ENCODE data around the gene MOCS1.

The MOCS1 gene

DNA sequence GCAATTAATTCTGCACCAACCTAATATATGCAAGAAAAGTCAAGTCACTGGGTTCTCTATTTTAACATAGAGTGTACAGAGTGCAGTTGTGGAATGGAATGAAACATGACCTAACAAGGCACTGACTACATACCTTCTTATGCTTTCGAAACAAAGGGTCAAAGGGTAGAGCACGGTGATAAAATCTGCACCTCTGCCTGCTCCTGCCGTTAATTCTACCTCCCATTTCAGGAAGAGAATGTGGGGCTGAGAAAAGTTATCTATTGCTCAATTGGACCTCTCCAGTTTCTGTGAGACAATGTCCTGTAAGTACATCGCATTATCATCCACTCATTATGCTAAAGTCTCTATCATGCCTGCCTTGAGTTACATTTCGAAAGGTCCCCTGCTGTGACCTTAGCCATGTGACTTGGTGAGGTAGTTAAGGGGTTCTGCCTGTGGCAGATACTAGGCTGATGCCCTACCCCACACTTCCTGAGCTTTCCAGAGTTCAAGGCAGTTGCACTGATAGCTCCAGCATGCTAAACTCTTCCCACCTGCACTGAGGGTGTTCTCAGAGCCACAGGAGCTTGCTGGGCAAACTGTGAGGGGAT lies 14.0 kb upstream of the MOCS1 start:
- no peak for DNase-seq (ENCODE audit: low spot score)

DNA sequence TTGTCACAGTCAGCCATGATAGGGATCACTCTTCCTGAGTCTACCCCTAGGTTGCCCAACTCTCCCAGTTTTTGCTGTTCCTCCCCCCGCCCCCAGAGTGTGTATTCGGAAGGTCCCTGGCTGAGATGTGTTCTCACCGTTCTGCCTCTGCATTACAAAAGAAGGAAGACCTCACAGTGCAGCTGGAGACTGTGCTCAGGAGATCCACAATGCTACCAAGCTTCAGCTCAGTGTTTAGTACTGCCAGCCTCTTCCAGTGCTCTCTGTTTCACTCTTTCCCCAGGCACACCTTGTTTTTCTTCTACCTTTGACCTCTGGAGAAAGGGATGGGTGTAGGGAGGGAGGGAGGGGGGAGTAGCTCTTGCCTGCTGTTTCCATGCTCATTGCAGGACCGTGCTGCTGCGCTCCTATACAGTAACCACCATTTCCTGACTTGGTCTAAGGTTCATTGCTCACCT lies 13.4 kb upstream of the MOCS1 start:
- no peak for DNase-seq (ENCODE audit: low spot score)

DNA sequence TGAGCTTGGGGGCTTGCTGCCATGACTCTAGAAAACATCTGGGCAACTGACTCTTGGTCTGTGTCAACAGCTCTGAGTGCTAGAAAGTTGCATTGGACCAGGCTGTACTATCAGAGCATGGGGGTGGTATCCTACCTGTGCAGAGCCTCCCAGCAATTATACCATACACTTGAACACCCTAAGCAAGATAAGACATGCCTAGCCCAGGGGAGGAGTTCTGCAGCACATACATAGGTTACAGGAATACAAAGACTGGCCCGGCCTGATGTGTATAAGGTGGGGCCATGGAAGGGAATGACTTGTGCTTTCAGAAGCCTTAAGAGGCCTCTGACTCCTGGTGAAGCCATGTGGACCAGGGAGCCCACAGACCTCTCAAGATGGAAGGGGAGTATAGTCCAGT lies 11.4 kb upstream of the MOCS1 start:
- DNase-seq (ENCODE audit: low spot score) = no peak

DNA sequence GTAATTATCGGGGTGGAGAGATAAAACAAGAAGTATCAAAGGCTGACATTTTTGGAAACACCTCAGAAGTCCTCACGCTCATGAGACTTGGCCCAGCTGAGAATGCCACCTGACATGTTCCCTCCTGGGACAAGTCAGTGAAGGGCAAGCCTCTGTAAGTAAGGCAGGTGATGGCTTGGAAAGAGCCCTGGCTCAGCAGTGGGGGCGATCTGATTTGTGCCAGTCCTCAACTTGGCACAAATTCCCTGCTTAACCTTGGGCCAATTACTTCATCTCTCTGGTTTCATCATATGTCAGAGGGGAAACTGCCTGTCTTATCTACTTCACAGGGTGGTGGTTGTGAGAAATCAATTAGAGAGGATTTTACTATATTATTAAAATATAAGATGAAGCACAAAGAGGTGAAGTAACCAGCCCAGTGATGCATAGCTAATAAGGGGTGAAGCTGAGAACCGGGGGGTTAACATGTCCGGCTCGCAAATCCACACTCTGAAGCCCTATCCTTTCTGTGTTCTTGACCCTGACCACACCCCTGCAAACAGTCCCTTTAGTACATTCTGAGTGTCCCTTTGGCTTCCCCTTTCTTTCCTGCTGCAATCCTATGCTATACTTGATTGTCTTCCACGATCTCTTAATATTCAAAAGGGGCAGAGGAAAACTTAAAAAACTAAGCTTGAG lies 8.8 kb upstream of the MOCS1 start:
- no peak for DNase-seq (ENCODE audit: low spot score)

DNA sequence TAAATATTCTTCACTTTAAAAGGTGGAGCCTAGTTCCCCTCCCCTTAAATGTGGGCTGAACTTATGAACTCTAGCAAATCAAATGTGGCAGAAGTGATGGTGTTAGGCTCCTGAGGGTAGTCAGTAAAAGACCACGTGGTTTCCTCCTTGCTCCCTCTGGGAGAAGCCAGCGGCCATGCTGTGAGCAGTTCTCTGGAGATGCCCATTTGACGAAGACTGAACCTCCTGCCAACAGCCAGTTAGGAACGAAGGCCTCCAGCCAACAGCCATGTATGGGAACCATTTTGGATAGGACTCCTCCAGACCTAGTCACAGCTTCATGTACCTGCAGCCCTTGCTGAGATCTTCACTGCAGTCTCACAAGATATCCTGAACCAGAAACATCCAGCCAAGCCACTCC lies 7.6 kb upstream of the MOCS1 start:
- no peak for DNase-seq (ENCODE audit: low spot score)

DNA sequence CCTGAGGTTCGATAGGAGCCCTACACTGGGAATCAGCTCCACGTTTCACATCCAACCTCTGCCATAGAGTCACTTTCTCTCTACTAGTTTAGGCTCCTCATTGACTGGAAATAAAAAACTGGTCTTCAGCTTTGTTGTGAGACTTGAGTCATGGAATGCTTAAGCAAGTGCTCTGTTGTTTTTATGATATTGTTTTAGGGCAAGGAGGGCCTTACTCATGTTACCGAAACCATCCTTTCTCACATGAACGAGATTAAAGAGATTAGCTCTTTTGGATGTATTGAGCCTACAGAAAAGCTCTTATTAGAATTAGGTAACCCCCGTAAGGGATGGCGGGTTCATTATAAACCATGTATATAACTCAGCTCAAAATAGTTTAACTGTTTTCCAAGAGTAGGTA lies 6.9 kb upstream of the MOCS1 start:
- DNase-seq (ENCODE audit: low spot score) = no peak

DNA sequence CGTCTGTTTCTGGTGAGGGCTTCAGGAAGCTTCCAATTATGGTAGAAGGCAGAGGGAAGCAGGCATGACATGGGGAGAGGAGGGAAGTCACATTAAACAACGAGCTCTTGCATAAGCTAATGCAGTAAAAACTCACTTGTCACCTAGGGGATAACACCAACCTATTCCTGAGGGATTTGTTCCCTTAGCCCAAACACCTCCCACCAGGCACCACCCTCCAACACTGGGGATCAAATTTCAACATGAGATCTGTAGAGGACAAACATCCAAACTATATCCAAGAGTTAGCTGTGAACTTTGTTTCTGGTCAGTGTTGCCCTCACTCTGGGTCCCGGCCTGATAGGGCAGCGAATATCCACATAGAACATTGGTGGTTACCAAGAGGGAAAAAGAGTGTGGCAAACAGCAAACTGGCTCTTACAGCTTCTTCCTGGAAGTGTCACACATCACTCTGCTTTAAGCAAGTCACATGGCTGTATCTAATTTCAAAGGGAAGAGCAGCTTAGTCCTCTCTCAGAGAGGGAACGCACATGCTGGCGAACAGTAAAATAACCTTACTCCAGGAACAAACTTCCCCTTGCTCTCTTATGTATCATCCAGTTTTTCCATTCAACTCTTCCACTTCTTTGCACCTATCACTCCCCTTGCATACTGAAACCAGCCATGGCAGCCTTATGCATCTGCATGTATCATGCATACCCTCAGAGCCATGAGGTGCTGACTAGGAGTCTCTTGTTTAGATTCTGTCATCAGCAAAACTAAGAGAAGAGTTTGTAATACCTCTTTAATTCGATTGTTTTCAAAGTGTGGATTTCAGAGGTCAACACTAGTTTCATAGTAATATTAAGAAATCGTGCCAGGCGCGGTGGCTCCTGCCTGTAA lies 4.8 kb upstream of the MOCS1 start:
- DNase-seq (ENCODE audit: low spot score) = no peak

DNA sequence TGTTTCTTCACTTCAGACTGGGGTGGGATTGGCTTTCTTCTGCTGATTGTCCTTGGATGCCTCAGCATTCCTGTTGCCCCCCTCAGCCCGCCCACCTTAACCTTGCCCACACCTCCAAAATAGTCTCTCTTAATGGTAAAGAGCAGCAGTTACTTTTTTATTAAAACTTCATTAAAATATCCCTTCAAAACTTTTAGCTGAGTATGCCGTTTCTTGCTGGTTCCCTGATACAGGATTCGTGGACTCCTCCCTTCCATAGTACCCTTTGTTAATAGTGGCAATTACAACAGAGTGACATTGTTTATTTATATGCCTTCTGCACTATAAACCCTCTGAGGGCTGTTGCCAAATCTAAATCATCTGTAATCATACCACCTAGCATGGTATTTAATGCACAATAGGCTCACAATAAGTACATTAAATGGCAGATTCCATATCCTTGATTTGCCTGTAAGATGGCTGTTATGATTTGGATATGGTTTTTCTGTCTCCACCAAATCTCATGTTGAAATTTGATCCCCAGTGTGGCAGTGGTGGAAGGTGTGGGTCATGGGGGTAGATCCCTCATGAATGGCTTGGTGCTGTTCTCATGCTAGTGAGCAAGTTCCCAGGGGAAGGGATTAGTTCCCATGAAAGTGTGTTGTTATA lies 3.5 kb upstream of the MOCS1 start:
- no peak for DNase-seq (ENCODE audit: low spot score)

DNA sequence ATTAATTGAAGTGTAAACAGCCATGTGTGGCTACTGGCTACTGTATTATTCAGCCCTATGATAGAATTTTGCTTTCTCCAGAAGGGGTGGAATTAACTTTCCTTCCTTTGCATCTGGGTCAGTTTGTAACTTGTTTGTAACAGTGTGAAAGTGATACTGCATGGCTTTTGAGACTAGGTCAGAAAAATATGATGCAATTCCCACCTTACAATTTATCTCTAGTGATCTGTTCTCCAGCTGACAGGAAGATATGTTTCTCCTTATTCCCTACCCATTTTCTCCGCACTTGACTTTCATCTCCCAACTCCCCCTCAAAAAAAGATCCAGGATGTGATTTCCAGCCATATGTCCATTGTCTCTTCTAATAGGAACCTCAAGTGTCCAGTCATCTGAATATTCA lies 2.6 kb upstream of the MOCS1 start:
- DNase-seq (ENCODE audit: low spot score) = no peak

DNA sequence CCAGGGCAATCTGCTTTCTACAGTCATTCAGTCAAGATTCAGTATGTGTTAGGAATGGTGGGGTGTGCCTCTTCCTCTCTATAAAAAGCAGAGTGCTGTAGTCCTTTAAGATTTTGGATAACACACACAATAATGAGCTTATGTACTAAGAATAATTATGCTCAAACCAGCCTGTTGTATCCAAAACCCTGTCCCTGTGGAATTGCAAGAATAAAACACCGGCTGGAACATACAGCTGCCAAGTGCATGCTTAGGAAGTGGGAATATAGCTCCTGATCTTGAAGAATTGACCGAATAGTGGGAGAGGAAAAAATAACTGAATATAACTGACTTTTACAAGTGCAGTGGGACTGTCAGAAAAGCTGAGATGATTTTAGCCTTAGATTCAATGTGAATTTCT lies 979 bp upstream of the MOCS1 start:
- no peak for DNase-seq (ENCODE audit: low spot score)

DNA sequence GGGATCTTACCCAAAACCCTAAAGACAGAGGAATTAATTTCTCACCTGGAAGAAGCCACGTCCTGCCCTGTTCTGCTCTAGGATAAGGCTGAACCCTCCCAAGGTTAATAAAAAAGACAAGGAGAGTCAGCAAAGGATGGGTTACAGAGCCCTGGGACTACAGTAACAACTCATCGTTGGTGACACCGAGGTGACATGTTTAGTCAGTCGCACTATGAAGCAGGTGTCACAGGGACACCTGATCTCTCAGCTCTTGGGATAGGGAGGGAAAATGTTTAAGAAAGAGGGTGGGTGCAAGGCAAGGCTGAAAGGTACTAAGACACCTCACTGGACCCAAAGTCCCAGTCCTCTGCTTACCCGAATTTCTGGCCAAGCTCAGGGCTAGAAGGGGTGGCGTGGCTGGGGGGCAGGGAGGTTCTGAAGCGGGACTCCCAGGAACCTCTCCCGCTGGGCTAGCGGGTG lies 562 bp downstream of the MOCS1 start:
- no peak for DNase-seq (ENCODE audit: low spot score)

DNA sequence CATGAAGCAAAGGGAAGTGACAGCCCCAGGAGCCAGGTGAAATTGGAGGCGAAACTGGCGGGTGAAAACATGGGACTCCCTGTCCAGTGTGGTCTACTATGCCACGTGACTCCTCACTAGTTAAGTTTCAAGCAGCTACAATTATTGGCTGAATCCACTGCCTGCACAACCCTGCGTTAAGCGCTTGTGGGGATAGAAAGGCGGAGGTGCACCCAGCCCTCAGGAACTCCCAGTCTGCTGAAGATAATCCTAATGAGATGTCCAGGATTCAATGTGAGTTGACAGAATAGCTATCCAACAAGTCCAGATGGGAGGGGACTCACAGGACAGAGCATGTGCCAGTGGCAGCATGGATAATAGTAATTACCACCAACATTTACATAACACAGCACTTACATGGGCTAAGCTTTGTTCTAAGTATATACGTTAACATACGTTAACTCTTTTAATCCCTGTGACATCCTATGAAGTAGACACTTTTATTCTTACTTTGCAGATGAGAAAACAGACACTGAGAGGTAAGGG lies 1.8 kb downstream of the MOCS1 start:
- no peak for DNase-seq (ENCODE audit: low spot score)

DNA sequence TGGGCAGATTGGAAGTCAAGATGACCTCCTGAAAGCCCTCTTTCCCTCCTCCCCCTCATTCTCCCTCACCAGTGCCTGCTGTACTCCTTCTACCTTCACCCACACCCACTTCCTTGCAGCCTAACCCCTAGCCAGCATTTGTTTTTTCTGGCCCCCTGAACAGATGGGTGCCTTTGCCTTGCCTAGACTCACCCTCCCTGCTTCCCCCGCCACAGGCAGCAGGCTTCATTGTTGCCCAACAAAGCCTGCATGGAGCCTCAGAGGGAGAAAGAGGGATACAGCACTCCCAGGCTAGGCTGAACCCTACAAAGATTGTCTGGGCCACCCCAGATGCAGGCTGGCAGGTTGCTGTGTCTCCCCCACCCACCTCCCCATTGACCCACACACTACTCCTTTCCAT lies 2.7 kb downstream of the MOCS1 start:
- DNase-seq (ENCODE audit: low spot score) = no peak

DNA sequence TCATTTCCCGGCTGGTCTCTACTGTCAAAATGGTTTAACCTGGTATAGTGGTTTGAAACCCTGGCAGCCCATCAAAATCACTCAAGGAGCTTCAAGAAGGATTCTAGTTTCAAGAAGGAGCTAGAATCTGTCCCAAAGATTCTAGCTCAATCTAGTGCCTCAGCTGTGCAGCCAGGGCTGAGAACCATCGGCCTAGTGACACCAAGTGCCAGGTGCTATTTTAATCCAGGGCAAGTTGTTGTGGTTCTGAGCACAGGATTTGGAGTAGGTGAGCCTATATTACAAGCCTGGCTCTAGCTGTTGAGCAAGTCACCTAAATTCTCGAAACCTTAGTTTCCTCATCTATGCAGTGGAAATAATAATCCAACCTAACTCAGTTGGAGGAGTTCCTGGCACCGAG lies 3.7 kb downstream of the MOCS1 start:
- DNase-seq (ENCODE audit: low spot score) = no peak

DNA sequence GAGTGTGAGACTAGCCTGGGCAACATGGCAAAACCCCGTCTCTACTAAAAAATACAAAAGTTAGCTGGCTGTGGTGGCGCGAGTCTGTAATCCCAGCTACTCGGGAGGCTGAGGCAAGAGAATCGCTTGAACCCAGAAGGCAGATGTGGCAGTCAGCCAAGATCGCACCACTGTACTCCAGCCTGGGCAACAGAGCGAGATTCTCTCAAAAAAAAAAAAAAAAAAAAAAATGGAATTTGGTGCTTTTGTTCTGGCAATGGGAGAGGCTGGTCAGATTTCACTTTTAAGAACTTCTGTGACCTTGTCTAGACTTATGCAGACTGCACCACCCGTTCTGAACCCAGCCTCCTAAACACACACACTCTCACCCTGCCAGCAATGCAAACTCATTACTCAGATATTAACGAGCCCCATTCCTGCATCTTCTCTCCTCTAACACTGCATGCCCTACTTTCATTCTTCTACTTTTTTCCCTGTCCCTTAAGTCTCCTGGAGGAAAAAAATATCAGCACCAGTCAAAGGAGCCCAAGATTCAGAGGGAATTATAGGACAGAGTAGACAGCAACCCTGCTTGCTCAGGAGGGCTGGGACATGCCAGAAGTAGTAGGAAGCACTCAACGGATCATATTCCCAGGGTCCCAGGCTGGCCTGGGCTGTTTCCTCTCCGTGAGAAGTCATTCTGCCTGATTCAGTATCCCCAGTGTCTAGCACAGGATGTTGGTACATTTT lies 4.4 kb downstream of the MOCS1 start:
- no peak for DNase-seq (ENCODE audit: low spot score)

DNA sequence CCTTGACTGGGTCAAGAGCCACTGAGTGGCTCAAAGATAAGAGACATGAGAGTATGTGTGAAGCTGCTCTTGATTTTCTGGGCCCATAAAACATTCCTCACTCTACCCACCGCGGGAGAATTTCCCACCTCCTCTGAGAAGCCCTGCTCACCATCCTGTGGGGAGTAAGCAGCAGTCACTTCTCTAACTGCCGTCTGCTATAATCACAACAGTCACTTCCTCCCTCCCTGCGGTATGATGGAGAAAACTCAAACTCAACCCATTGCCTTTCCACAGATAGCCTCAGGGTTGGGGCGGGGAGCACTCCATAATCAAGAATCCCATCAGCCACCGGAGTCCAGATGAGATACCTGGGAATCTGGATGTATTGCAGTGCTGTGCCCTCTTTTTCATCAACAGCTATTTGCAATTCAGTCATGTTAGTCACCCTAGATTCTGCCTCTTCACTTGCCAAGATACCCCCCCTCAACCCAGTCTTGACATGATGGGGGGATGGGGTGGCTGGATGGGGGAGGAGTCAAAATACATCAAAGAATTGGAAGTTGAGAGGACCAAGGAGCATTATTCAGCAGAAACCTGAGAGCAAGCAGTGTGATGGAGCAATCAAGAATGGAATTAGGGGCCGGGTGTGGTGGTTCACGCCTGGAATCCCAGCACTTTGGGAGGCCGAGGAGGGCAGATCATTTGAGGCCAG lies 5.1 kb downstream of the MOCS1 start:
- DNase-seq (ENCODE audit: low spot score) = no peak

DNA sequence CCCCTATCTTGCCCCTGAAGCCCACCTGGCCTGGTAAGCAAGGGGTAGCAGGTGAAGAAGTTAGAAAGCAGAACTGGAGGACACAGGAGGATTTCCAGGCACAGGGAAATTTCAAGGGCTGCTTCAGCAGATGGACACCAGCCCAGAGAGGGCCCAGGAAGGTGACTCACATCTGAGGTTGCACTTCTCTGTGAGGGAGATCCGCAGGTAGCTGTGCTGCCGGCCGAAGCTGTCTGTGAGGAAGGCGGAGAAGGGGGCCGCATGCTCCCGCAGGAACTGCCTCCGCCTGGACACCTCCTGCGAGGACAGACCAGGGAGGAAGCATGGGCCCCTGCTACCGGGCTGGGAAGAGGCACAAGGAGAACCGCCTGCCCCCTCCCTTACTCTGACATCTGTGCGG lies 7.1 kb downstream of the MOCS1 start:
- DNase-seq (ENCODE audit: low spot score) = no peak

DNA sequence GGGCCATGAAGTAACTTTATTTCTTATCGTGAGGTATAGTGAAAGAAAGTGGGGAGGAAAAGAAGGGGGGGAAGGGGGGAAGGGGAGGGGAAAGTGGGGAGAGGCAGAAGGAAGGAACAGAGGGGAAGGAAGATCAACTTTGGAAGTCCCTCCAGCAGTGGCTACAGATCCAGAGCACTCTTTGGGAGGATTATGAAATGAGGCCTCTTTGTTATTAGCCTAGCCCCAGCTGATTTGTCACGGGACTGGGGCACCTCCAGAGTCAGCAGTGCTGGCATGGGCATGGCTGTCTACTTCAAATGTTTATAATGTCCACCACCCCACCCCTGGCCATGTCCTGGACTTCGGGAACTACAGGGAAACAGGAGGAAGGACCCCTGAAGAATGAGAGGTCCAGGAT lies 7.6 kb downstream of the MOCS1 start:
- DNase-seq (ENCODE audit: low spot score) = no peak

DNA sequence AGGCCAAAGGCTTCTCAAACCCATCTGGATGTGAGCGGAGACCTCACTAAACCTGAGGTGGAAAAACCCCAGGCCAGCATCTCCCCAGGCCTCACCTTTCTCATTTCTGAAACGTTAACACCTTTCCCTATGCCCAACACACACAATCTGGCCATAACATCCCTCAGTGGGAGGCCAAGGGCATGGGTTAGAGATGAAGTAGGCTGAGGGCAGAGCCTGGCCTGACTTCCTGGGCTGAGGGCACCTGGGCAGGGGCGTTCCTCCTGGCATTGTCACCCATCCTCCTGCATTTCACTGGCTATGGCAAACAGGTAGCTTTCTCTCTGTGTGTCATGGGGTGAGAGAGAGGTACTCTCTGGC lies 8.4 kb downstream of the MOCS1 start:
- DNase-seq (ENCODE audit: low spot score) = no peak

DNA sequence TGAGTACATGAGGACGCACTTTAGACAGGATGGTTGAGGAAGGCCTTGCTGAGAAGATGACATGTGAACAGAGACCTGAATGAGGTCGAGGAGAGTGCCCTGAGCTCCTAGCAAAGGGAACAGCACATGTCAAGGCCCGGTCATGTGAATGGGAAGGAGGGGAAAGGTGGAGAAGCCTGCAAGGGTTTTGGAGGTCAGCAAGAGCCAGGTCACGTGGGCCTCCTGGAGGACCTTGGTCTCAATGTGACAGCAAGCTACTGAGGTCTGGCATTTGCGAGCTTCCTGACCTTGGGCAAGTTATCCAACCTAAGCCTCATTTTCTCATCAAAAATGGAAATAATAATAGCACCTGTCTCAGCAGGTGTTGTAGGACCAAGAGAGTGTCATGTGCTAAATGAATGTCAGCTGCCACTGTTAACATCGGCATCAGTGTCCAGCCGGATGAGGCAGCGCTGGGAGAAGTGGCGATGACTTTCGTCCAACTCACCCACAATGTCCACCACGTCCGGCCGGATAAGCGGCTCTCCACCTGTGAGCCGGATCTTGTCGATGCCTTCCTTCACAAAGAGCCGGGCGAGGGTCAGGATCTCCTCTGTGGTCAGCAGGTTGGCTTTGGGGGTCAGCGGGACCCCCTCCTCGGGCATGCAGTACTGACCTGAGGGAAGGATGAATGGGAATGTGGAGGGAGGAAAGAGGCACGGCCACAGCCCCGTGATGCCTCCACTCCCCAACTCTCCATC lies 8.9 kb downstream of the MOCS1 start:
- DNase-seq (ENCODE audit: low spot score) = no peak
